ENCODE data around the gene RDX.

Gene RDX

GRCh38 chr11:110130642-110131238 lies 165.7 kb downstream of the RDX start:
- DNase-seq (ENCODE audit: low read depth) = no peak

GRCh38 chr11:110128161-110128560 lies 168.3 kb downstream of the RDX start:
- no peak for DNase-seq (ENCODE audit: low read depth)

- DNase-seq (ENCODE audit: low read depth) = no peak
Measured at GRCh38 chr11:110126936-110127335, 169.5 kb downstream of the RDX start.

GRCh38 chr11:110125632-110126031 lies 170.8 kb downstream of the RDX start:
- peak; percentile 81 for DNase-seq (ENCODE audit: low read depth)
